ENCODE results near the gene KIAA2012.

Gene KIAA2012

GRCh38 chr2:202036601-202037037 lies 36.4 kb upstream of the KIAA2012 start (continued):
- TF ChIP-seq ZNF624 (tag by site-specific recombination; IDR thresholded peaks at IDR 0.05) (no peak), FEZF1 (tag by site-specific recombination; IDR thresholded peaks at IDR 0.05) (no peak), PATZ1 (tag by site-specific recombination; IDR thresholded peaks at IDR 0.05) (0 out of 2 replicates have a peak, but pooled peaks have one; percentile 21), KLF1 (tag by site-specific recombination; IDR thresholded peaks at IDR 0.05) (no peak), ZNF10 (tag by site-specific recombination; IDR thresholded peaks at IDR 0.05) (no peak), ZNF548 (tag by site-specific recombination; IDR thresholded peaks at IDR 0.05) (no peak), GLI4 (tag by site-specific recombination; IDR thresholded peaks at IDR 0.05) (no peak), ZNF610 (tag by site-specific recombination; IDR thresholded peaks at IDR 0.05; ENCODE audit: borderline replicate concordance) (no peak), ELK4 (IDR thresholded peaks at IDR 0.05; ENCODE audit: borderline replicate concordance, low read depth, low read length) (no peak), GLIS2 (tag by site-specific recombination; IDR thresholded peaks at IDR 0.05) (peak; percentile 69), ZIC2 (tag by site-specific recombination; IDR thresholded peaks at IDR 0.05) (peak; percentile 56; the same call in 1 of the 2 replicates), SP7 (tag by site-specific recombination; IDR thresholded peaks at IDR 0.05) (no peak), ZNF692 (tag by site-specific recombination; IDR thresholded peaks at IDR 0.05) (no peak), GLIS1 (tag by site-specific recombination; IDR thresholded peaks at IDR 0.05) (peak; percentile 69), SCRT1 (tag by site-specific recombination; IDR thresholded peaks at IDR 0.05; ENCODE audit: borderline replicate concordance) (no peak), ZNF16 (tag by site-specific recombination; IDR thresholded peaks at IDR 0.05; ENCODE audit: low read depth) (no peak), ZNF513 (tag by site-specific recombination; IDR thresholded peaks at IDR 0.05) (no peak), ZNF394 (tag by site-specific recombination; IDR thresholded peaks at IDR 0.05; ENCODE audit: borderline replicate concordance) (no peak), BCL6B (tag by site-specific recombination; IDR thresholded peaks at IDR 0.05) (no peak), ZNF354C (tag by site-specific recombination; IDR thresholded peaks at IDR 0.05; ENCODE audit: borderline replicate concordance, low read depth) (no peak), ZNF837 (tag by site-specific recombination; IDR thresholded peaks at IDR 0.05) (no peak), ZNF677 (tag by site-specific recombination; IDR thresholded peaks at IDR 0.05) (no peak), ZNF629 (tag by site-specific recombination; IDR thresholded peaks at IDR 0.05) (no peak), ZNF449 (tag by site-specific recombination; IDR thresholded peaks at IDR 0.05) (no peak), ZFHX2 (tag by site-specific recombination; conservative IDR thresholded peaks at IDR 0.05) (no peak), GFI1B (tag by site-specific recombination; IDR thresholded peaks at IDR 0.05) (no peak), ZNF341 (tag by site-specific recombination; IDR thresholded peaks at IDR 0.05; ENCODE audit: low read depth) (0 out of 2 replicates have a peak, but pooled peaks have one; percentile 30), ZNF555 (tag by site-specific recombination; conservative IDR thresholded peaks at IDR 0.05) (no peak), ZNF501 (tag by site-specific recombination; IDR thresholded peaks at IDR 0.05) (no peak)
